SKM-1 (cell line): Measurements from ENCODE around the gene CRY2.
A peak's percentile ranks its signal among the peaks of the same experiment; 100 is the strongest.
"Not testable (repeated sequence)": the region's sequence is repeated elsewhere in the genome, so short reads cannot be mapped to it uniquely, and the experiment has no call there.

ENCODE experiments used
- DNase-seq: peaks from one replicate; lab custom pipeline; 2025; ENCODE audit not compliant: unreplicated experiment; lab: John Stamatoyannopoulos, UW

The CRY2 gene

GRCh38 chr11:45846974-45847910 is at the start of gene CRY2:
CRY2 (plus strand) TSS chr11:45847475; CDS start chr11:45847491, 16 bp downstream.
- peak; percentile 87 for DNase-seq

GRCh38 chr11:45798793-45799441 is 48.4 kb upstream of the CRY2 start:
- DNase-seq, result peak; percentile 69

GRCh38 chr11:45799562-45799961 is 47.7 kb upstream of the CRY2 start:
- no peak for DNase-seq

- no peak for DNase-seq
Measured at GRCh38 chr11:45800261-45800660, 47.0 kb upstream of the CRY2 start.

- DNase-seq, result no peak
Measured at GRCh38 chr11:45801723-45802315, 45.5 kb upstream of the CRY2 start.

GRCh38 chr11:45802531-45803317 is 44.6 kb upstream of the CRY2 start:
- DNase-seq, result no peak

GRCh38 chr11:45803971-45804760 is 43.1 kb upstream of the CRY2 start:
- DNase-seq, result no peak

- DNase-seq, result peak; percentile 91
Measured at GRCh38 chr11:45804761-45805304, 42.4 kb upstream of the CRY2 start, which contains the start of gene SLC35C1. SLC35C1 (plus strand) TSS chr11:45805149; CDS start chr11:45805802, 653 bp downstream.

GRCh38 chr11:45805305-45806071 is 41.8 kb upstream of the CRY2 start:
- no peak for DNase-seq

- DNase-seq, result no peak
Measured at GRCh38 chr11:45806072-45806933, 41.0 kb upstream of the CRY2 start.

- DNase-seq, result no peak
Measured at GRCh38 chr11:45806937-45807791, 40.1 kb upstream of the CRY2 start.

GRCh38 chr11:45807792-45808238 is 39.5 kb upstream of the CRY2 start:
- DNase-seq, result no peak

GRCh38 chr11:45808427-45808826 is 38.8 kb upstream of the CRY2 start:
- DNase-seq, result not testable (repeated sequence)

GRCh38 chr11:45809456-45810395 is 37.5 kb upstream of the CRY2 start:
- no peak for DNase-seq

- DNase-seq, result no peak
Measured at GRCh38 chr11:45810431-45811108, 36.7 kb upstream of the CRY2 start.

- DNase-seq, result no peak
Measured at GRCh38 chr11:45811109-45811435, 36.2 kb upstream of the CRY2 start.
